SW480 (cell line): ENCODE results near the gene MYH6.
"Not testable (repeated sequence)": the region's sequence is repeated elsewhere in the genome, so short reads cannot be mapped to it uniquely, and the experiment has no call there.

Experiments
- DNase-seq: peaks from one replicate; pipeline ENCODE4 v3.0.0-alpha.2; 2016; ENCODE audit warnings: low spot score

Gene MYH6

DNA sequence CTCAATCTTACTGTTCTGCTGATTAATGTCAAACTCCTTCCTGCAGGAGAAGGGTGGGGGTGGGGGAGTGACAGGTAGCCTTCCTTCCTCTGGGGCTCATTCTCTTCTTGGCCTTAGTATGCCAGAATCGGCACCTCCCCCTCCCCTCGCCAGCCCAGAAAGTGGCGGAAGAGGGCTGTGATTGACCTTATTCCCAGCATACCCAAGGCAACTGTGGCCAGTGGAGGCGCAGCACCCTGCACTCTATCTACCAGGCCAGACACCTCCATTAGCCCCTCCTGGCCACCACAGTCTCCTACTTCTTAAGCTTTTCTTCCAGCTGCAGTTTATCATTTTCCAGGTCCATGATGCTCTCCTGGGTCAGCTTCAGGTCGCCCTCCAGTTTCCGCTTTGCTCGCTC lies 15.5 kb downstream of the MYH6 start:
- no peak for DNase-seq

DNA sequence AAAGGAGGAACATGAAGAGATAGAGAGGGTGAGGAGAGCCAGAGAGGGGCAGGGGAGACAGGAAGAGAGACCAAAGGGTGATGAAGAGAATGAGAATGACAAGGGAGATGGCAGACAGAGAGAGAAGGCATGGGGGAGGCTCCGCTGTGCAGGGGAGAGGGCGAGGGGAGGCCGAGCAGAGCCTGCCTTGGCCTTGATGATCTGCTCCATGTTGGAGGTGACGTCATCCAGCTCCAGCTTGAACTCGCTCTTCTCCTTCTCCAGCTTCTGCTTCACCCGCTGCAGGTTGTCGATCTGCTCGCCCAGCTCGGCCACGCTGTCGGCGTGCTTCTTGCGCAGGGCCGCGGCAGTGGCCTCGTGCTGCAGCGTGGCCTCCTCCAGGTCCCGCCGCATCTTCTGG lies 18.2 kb downstream of the MYH6 start:
- DNase-seq: not testable (repeated sequence)

DNA sequence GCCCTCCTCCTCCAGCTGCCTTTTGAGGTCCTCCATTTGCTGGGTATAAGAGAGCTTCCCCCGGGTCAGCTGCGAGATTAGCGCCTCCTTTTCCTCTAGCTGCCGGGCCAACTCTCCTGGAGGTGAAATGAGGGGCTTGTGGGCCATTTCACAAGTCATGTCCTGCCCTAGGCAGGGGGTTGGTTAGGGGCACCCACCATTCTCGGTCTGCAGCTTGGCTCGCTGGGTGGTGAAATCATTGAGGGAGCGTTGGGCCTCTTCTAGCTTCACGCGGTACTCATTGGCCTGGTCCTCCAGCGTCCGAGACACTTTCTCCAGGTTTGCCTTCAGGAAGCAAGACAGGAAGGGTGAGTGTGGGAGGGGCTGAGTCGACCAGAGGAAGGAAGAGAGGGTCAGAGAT lies 18.7 kb downstream of the MYH6 start:
- DNase-seq: no peak

DNA sequence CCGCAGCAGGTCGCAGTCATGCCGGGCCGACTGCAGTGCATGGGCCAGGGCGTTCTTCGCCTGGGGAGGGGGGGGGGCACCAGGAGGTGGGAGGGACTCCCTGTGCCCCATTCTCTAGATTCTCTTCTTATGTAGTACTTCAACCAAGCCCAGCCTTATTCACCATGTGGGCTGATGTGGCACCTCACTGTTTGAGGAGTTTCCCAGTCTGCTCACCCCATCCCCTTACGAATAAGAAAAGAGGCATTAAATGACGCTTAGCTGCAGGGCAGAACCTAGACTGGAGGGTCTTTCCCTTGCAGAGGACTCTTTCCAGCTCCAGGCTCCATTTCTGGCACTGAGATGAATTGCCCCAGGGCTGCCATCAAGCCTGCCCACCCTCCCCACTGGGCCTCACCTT lies 19.1 kb downstream of the MYH6 start:
- no peak for DNase-seq

DNA sequence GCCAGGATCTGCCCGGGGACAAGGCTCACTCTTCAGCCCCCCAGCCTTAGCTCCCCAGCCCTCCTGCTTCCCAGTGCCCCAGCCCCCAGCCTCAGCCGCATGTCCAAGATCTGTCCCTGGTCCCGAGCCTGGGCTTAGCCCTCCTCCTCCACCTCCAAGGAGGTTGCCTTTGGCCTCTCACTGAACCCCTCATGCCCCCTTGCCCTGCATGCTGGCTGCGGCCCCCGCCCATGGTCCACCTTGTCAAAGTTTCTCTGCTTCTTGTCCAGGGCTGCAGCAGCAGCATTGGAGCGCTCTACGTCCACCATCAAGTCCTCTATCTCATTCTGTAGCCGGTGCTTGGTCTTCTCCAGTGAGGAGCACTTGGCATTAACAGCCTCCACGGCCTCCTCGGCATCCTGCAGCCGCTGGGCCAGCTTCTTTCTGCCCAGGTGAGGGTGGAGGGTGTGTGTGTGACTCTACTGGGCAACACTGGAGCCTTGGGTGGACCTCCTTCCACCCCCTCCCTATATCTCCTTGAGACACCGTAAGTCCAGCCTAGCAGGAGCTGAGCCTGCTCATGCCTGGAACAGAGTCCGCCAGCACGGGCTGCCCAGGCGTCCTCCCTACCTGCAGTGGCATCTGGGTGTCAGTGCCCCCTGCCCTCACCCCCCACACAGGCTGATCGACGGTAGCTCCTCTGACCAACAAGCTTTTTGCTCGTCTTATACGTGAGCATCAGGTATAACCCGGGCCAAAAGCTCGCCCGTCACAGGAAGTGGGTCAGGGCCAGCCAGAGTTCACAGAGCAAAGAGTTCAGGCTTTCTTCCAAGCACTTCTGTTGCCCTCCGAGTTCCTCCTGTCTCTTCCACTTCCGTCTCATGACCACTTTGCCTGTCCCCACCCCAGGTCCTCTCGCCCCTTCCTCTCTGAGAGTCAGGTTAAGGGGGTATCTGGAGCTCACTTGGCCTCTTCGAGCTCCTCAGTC lies 19.9 kb downstream of the MYH6 start:
- DNase-seq: no peak

- no peak for DNase-seq
Observed at GRCh38 chr14:23386999-23387398, 21.1 kb downstream of the MYH6 start.

GRCh38 chr14:23386266-23386657 lies 21.8 kb downstream of the MYH6 start:
- not testable (repeated sequence) for DNase-seq

- DNase-seq: no peak
Observed at GRCh38 chr14:23385642-23386265, 22.3 kb downstream of the MYH6 start.

DNA sequence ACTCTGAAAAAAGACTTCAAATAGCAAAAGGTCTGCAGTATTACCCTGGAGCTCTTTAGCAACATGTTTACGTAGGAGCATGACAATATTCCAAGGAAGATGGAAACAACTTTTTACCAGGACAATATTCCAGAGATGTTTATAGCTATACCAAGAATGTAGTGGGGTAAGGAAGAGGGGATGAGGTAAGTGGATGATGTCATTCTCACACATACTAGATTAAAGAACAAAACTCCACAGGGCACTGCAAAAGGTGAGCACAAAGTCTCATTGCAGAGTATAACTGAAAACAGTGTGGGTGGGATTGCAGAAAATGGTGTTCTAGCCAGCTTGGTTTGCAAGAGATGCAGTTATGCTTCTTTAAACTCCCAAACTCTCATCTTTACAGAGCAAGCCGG lies 22.8 kb downstream of the MYH6 start:
- DNase-seq: no peak

DNA sequence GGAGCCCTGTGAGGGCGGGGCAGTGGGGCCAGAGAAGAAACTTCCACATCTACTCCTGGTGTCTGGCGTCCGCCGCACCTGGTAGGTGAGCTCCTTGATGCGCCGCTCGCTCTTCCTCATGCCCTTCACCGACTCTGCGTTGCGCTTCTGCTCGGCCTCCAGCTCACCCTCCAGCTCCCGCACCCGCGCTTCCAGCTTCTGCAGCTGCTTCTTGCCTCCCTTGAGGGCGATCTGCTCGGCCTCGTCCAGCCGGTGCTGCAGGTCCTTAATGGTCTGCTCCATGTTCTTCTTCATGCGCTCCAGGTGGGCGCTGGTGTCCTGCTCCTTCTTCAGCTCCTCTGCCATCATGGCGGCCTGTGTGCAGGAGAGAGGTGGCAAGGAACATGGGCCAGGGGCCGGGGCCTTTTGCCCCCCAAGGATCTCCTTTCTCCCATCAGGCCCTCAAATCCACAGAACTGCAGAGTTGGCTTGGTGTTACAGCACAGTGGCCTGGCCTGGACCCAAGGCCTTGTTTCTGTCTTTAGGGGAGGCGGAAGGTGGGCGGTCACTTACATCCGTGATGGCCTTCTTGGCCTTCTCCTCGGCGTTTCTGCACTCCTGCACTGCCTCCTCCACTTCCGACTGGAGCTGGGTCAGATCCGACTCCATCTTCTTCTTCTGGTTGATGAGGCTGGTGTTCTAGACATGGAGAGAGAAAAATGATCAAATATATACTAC lies 23.6 kb downstream of the MYH6 start:
- no peak for DNase-seq

DNA sequence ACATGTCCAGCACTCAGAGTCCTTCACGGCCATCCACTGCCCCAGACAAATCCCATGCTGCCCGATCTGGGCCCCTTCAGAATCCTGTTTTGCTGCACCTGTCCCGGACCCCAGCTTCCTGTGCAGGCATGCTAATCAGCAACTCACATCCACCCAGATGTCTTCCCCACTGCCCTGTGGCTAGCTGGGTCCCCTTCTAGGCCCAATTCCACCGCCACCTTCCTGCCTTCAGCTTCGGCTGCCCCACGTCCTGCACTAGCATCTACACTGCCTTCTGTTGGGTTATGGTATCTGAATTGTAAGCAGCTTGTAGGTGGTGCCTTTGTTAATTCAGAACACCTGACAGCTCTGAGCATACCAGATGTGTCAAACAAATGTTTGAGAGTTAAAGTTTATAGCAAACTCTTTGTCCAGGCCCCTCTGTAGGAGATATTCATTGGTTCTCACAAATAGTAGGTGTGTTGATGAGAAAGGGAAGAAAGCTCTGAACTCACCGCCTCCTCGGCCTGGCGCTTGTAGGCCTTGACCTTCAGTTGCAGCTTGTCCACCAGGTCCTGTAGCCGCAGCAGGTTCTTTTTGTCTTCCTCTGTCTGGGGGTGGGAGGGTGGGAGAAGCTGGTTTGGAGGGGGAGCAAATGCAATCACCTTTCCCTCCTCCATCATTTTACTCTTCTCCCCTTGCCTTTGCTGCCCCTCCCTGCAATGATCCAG lies 25.2 kb downstream of the MYH6 start:
- DNase-seq: no peak

GRCh38 chr14:23382276-23382675 lies 25.8 kb downstream of the MYH6 start:
- no peak for DNase-seq

DNA sequence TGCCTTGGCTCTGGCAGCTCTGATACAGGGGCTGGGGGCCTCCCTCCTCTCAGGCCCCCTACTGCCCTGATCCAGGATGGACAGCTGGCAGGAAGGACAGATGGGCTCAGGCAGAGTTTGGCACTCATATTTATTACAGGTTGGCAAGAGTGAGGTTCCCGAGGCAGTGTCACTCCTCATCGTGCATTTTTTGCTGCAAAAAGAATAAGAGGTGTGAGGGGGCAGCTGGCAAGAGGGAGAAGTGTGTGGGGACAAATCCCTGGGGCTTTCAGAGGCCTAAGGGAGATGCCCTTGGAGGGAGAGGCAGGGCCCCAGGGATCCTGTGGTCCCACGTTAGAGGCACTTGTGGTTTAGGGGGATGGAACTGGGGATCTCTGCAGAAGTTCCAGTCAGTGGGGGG lies 26.2 kb downstream of the MYH6 start:
- DNase-seq: peak; percentile 81

- DNase-seq: no peak
Observed at GRCh38 chr14:23380976-23381375, 27.1 kb downstream of the MYH6 start.

- DNase-seq: no peak
Observed at GRCh38 chr14:23380197-23380914, 27.7 kb downstream of the MYH6 start.

- DNase-seq: peak; percentile 60
Observed at GRCh38 chr14:23379366-23380196, 28.5 kb downstream of the MYH6 start.

GRCh38 chr14:23378612-23379220 lies 29.4 kb downstream of the MYH6 start:
- DNase-seq: no peak

- DNase-seq: no peak
Observed at GRCh38 chr14:23377573-23378563, 30.2 kb downstream of the MYH6 start.

DNA sequence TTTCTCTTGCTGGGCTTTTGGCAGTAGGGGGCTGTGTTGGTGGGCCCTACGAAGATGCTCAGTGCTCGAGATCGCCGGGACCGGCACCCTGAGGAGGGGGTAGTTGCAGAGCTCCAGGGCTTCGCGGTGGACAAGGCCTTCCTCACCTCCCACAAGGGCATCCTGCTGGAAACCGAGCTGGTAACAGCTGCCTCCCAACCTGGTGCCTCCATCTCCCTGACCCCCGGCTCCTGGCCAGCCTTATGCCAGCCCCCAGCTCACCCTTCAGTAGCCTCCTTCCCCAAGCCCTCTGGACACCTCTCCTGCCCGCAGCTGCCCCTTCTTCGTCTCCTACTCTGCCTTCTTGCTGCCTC lies 30.9 kb downstream of the MYH6 start:
- DNase-seq: no peak
